Activated CD4-positive, CD25-positive, alpha-beta regulatory T cell treated with anti-CD3 and anti-CD28 coated beads, Interleukin-2, amount 50 U/mL, for 24 hours (primary cell): ENCODE data around the gene GOLGA6B.
"Not testable (repeated sequence)": the region's sequence is repeated elsewhere in the genome, so short reads cannot be mapped to it uniquely, and the experiment has no call there.

Source experiments
- ATAC-seq, 2 donors: fragments of 150-1000 bp; cut with Tn5 transposase; one replicate each; pipeline ENCODE4 v1.10.0; 2021; ENCODE audit warnings: mild to moderate bottlenecking in 1 of 2, moderate library complexity in 1 of 2

Gene GOLGA6B, protein sequence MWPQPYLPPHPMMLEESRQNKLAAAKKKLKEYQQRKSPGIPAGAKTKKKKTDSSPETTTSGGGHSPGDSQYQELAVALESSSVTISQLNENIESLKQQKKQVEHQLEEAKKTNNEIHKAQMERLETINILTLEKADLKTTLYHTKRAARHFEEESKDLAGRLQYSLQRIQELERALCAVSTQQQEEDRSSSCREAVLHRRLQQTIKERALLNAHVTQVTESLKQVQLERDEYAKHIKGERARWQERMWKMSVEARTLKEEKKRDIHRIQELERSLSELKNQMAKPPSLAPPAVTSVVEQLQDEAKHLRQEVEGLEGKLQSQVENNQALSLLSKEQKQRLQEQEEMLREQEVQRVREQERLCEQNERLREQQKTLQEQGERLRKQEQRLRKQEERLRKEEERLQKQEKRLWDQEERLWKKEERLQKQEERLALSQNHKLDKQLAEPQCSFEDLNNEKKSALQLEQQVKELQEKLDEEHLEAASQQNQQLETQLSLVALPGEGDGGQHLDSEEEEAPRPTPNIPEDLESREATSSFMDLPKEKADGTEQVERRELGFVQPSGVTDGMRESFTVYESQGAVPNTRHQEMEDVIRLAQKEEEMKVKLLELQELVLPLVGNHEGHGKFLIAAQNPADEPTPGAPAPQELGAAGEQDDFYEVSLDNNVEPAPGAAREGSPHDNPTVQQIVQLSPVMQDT

DNA sequence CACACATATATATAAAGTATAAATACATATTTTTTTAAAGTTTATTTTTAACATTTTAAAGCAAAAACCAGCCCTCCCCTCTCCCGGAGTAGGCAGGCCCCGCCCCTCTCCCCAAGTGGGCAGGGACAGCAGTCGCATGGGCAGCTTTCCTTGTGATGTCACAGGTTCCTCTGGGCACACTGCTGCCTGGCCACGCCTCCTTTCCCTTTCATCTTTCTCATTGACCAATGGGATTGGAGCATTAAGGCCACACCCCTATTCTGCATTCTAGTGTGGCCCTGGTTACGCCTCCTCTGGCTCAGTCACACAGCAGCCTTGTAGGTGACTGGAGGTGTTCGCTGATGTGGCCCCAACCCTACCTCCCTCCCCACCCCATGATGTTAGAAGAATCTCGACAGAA lies at the start of gene GOLGA6B:
GOLGA6B (plus strand) TSS at position 301 of the 400 bp plus-strand sequence; CDS start at position 342, 41 bp downstream.
- not testable (repeated sequence) for ATAC-seq

DNA sequence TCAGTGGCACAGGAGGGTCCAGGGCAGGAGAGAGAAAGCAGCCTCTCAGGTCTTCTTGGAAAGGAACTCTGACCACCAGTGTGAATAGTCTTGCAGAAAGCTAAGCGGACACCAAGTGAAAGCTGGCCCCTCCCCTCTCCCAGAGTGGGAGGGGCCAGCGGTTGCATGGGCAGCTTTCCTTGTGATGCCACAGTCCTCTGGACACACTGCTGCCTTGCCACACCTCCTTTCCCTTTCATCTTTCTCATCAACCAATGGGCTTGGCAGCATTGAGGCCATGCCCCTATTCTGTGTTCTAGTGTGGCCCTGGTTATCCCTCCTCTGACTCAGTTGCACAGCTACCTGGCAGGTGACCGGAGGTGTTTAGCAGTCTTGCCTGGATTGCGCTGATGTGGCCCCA lies 49.7 kb upstream of the GOLGA6B start:
- ATAC-seq: no peak

DNA sequence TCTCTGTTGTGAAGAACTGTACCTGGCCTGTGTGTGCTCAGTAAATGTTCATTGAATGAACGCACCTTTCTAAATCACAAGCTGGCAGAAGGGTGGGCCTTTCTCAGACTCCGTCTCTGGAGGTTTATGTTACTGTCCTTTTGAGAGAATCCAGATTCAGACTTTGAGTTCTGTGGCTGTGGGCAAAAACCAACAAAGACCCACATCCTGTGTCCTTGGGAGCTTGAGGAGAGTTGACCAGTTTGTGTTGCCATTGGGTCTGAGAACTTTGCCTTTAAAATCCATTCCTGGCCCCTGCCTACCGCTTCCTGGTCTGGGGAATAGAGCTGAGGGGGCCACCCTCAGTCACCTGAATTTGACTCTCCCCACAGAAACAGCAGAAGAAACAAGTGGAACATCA lies 46.4 kb upstream of the GOLGA6B start:
- not testable (repeated sequence) for ATAC-seq

DNA sequence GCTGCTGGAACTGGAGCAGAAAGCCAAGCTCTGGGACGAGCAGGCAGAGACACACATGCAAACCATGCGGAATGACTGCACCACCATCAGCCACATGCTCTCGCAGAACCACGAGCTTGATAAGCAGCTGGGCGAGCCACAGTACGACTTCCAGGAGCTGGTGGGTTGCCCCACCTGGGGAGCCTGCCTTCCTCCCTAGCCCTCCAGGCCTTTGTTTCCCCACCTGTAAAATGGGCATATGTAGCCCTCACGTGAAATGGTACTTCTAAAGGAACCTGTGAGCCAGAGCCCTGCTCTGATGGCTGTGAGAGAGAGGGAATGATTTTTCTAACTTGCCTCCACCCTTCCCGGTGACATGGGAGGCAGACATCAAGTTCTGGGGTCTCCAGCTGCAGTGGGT lies 44.6 kb upstream of the GOLGA6B start:
- ATAC-seq: no peak

DNA sequence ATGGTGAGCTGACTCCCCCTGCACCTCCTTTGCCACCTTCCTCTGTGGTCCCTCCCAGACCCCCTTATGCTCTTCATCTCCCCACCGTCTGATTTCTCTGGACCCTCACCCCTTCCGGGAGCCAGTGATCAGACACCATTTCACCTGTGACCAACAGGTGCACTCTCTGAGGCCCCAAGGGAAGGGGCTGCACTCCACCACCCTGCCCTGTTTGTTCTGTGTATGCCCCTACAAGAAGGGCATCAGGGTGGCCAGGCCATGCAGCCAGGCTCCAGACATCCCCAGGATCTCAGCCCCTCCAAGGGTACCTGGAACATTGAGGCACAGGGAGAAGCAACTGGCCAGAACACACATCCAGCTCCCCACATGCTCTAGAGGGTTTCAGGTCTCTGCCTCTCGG lies 42.2 kb upstream of the GOLGA6B start:
- ATAC-seq: not testable (repeated sequence)

DNA sequence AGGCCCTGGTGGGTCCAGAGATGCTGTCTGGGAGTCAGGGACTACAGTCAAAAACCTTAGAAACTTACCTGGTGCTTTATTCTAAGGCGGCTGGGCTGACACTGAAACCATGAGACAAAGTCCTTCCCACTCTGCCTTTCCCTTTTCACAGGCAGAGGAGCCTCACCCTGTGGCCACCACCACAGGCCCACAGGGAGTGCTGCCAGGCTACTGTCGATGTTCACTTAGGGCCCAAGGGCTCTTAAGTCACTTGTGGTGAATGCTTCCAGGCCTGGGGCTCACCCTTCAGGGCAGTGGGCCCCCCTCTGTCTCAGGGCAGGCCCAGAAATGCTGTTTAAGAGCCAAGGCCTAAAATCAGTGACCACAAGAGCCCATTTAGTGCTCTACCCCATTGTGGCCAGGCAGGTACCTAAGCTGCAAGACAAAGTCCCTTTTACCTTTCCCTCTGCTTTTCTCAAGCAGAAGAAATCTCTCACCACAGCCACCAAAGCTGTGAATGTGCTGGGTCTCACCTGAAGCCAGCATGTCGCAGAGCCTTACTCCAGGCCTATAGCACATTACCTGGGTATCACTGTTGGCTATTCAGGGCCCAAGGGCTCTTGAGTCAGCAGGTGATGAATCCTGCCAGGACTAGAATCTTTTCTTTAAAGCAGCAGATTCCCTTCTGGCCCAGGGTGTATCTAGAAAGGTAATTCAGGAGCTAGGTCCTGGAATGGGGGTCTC lies 39.5 kb upstream of the GOLGA6B start:
- no peak for ATAC-seq

DNA sequence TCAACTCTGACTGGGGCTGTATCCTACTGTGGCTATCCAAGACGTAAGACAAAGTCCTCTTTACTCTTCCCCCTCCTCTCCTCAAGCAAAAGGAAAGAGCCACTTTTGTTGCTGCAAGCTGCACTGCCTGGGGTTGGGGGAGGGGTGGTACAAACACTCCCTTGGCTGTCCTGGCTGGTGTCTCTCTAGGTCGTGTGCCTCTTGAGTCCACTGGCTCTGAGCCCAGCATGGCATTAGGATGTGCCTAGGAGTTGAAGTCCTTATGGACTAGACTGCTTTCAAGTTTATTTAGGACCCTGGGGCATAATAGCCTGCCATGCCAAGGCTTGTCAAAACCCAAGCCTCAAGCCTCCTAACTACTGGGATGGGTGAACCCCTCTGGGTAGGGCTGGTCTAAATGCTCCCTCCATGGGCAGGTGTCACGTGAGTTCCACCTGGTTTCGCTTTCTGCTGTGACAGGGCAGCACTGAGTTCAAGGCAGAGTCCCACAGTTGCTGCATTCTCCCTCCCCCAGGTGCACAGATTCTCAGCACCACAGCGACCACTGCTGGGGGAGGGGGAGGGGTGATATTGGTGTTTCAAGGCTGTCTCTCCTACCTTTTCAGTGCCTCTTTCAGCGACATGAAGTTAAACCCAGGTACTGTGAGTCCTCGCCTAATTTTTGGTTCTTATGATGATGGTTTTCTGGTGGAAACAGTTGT lies 38.8 kb upstream of the GOLGA6B start:
- ATAC-seq: not testable (repeated sequence)

DNA sequence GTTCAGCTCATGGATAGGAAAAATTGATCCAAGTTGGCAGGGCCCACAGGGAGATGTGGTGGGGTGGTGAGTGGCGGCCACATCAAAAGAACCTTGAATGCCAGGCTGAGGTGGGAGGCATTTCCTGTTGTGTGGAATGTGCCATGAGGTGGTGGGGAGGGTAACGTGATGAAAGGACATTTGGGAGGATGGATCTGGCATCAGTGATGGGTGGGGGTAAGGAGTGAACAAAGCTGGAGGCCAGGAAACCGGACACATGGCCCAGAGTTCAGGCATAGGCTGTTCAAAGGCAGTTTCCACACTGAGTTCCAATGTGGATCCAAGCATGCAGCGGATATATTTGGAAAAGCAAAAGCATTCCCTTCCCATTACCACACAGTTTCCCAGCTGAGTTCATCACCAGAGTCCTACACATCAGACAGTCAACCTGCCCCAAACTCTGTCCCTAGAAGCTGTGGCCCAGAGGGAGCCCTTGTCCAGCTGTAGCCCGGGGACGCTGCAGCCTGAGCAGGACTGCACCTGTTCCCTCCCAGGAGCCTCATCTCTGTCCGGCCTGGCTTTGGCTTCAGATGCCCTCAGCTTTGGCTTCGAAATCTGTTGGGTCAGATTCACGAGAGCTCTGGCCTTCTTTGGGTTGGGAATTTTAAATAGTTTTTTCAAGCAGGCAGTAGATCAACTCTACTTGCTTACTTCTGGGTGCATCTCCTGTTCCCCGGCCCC lies 37.8 kb upstream of the GOLGA6B start:
- ATAC-seq: no peak

DNA sequence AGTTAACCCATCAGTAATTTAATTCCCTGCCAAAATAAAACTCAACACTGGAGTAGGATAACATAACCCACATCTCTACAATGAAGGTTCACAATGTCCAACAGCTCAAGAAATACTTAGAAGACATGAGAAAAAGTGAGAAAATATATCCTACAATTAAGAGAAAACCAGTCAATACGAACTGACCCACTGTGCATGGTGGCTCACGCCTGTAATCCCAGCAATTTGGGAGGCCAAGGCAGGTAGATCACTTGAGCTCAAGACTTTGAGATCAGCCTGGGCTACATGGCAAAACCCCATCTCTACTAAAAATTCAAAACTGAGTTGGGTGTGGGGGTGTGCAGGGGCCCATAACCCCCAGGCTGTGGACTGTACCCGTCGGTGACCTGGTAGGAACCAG lies 30.6 kb upstream of the GOLGA6B start:
- not testable (repeated sequence) for ATAC-seq

DNA sequence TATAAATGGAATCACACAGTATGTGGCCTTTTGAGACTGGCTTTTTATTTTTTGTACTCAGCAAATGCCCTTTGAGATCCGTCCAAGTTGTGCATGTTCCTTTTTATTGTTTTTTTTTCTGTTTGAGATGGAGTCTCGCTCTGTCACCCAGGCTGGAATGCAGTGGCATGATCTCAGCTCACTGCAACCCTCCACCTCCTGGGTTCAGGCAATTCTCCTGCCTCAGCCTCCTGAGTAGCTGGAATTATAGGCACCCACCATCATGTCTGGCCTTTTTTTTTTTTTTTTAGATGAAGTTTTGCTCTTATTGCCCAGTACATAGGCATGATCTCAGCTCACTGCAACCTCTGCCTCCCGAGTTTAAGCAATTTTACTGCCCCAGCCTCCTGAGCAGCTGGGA lies 28.3 kb upstream of the GOLGA6B start:
- not testable (repeated sequence) for ATAC-seq

DNA sequence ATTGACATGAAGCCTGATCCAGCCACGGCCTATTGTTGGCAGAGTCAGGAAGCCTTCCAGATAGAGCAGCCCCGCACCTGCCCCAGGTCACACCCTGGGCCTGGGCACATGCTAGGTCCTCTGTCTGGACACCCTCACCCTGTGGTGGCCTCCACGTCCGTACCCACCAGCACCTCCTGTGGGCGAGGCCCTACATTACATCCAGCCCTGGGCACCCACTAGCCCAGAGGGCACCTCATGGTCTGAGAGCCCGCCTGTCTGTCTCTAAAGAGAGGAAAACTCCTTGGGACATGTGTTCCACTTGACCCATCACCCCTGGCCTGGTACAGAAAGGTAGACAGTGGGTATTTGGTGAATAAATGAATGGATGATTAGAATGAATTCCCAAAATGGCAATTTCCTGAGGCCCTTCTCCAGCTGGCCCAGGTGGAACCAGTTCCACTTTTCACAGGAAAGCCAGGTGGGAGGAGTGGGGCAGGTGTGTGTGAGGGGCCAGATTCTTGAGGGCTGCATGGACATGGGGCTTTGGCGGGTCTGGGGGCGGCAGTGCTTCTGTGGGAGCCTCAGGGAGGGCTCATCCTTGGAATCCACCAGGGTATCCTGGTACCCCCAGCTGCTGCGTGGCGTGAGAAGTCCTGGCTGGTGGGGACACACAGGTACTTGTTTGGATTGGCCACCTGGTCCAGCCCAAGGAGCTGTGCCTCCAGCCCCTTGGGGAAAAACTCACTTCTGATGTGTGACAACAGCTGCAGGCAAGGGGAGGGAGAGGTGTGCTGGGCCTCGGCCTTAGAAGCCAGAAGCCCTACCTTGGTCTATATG lies 26.0 kb upstream of the GOLGA6B start:
- ATAC-seq: not testable (repeated sequence)

DNA sequence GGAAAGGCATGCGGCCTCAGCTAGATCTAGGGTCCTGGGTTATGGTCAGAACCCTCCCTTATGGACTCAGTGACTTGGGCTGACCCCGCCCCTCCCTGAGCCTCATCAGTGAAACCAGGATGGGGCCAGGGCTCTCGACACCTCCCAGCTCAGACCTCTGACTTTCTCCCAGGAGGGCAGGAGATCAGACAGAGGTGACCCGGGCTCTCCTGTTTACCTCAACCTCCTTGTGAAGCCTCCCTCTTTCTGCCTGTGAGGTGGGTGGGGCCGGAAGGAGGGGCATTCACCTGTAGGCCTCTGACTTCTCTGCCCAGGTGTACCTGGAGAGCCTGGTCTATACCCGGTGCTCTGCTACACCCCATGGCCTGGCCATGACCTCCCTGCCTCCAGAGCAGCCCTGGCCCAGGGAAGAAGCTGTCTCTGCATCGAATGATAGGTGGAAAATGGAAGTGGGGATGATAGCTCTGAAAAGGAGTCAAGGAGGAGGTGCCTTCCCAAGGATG lies 25.4 kb upstream of the GOLGA6B start:
- ATAC-seq: not testable (repeated sequence)

DNA sequence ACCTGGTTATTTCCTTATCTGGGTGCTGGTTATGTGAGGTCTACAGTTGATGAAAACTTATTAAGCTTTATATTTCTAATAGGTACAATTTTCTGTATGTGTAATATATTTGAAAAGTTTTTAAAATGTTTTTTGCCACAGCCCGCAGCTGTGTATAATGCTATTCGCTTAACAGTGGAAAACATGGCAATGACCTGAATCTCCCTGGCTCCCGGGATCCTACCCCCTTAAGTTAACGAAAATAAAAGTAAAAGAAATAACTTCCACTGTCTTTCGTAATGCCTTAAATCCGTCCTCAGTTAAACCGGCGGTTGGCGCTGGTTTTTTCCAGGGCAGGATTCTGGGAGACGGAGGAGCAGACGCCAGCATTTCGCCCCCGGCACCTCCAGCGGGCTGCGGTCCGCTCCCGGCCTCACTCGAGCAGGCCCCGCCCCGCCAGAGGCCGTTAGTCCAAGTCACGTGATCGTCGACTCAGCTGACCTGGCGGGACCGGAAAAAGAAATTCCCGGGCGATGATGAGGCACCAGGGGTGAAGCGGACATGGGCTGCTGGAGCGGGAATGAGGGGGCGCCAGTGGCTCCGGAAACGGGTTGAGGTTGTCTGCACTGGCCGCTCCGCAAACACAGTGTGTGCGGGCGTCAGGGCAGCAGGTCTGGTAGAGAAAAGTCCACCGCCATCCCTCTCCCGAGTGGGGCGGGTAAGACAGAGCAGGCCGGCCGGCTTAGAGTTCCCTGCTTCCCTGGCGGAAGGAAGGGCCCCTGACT lies 17.8 kb upstream of the GOLGA6B start:
- ATAC-seq: peak; percentile 68 to 69

DNA sequence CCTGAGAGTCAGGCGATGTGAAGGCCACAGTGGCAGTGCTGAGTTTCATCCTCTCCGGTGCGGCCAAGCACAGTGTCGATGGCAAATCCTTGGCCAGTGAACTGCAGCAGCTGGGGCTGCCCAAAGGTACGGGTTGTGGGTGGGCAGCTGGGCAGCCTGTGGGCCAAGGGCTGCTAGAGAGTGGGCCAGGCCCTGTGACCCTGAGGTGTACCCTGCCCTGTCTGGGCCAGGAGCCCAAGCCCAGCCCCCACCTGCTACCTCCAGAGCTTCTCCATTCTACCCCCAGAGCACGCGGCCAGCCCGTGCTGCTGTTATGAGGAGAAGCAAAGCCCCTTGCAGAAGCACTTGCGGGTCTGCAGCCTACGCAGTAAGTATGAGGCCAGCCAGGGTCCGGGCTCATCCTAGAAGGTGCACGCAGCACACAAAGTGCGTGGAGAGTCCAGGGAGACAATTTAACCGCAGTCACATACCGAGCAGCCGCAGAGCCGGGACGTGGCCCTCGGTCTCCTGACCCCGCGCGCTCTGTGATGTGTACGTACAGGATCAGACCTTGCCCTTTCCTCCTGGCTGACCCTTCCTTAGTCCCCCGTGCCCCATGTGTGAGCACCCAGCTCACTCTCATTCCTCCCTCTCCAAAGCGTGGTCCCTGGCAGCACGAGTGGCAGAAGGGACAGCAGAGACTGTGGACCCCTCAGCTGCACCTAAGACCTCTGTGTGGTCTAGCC lies 14.6 kb upstream of the GOLGA6B start:
- not testable (repeated sequence) for ATAC-seq

DNA sequence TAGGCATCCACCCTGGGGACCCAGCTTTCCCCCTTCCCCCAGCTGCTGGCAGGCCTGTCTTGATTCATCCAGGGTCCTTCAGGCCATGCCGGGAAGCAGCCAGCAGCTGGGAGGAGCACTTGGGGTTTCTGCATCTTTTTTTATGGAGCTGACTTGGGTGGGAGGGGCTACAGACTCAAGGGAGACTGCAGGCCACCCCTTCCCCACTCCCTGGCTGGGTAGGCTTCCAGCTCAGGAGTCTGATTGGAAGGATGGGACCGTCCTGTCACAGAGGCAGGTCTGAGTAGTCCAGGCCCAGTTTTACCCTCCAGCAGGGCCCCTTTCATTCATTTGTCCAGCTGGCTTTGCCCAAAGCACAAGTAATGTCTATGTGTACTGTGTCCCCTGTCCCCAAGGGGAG lies 12.2 kb upstream of the GOLGA6B start:
- ATAC-seq: not testable (repeated sequence)

DNA sequence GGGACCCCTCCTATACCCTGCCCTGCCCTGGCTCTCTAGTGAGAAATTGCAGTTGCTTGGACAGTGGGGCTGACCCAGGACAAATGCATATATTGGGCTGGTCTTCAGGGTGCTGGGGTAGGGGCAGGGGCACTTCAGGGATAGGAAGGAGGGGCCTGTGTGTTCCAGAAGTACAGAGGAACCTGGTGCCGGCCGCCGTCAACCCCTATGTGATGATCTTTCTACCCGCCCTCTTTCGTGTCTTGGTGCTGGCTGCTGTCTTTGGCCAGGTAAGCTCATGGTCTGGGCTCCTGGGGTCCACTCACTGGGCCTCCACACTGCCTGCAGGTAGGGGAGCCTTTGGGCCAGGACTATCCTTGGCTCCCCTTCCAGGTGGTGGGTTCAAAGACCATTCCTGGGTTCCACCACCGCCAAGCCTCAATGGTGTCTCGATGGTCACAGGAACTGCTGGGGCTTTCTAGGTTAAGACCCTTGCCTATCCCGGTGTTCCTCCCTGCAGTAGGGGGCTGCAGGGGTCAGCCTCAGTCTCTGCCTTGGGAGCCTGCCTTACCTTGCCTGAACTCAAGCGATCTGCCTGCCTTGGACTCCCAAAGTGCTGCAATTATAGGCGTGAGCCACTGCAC lies 5.8 kb upstream of the GOLGA6B start:
- not testable (repeated sequence) for ATAC-seq

DNA sequence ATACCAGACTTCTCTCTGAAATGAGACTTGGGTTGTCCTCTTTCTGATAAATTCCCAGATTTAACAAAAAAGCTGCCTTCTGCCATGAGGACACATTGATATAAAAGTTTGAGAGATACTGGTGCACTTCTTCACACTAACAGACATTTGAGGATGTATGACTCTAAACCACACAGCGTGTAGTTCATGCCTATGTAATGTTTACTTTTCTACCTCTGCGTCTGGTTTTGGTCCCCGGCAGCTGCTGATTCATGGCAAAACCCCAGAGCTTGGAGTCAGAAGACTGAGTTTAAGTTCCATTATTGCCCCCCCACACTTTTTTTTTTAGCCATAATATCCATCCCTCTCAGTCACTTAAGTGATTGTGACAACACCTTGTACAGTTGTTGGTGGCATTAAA lies 1.5 kb downstream of the GOLGA6B start:
- ATAC-seq: not testable (repeated sequence)

DNA sequence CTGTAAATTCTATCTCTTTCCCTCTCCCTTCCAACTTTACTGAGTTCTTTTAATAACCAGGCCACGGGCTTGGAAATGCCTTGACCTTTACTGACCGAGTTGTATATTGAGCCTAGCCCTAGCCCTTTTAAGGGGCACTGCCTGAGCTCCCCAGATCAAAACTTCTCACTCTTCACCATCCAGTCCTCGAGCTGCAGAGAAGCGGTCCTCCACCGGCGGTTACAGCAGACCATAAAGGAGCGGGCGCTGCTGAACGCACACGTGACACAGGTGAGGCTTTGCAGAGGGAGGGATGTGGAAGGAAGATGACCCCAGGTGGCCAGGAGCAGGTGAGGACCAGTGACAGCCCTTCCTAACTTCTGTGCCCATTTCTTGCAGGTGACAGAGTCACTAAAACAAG lies 6.6 kb downstream of the GOLGA6B start:
- not testable (repeated sequence) for ATAC-seq

DNA sequence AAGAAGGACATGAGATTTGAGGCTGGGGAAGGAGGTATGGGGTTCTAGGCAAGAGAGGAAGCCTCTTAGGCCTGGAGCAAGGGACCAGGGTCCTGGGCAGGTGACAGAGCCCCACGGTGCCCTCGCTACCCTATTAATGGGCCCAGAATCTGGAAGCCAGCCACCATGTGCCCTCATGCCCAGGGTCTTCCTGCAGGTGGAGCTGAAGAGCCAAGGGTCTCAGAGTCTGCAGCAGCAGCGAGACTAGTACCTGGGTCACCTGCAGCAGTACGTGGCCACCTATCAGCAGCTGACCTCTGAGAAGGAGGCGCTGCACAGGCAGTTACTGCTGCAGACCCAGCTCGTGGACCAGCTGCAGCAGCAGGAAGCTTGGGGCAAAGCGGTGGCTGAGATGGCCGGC lies 9.4 kb downstream of the GOLGA6B start:
- ATAC-seq: not testable (repeated sequence)
